HEK293T (cell line): ENCODE data around the gene MICU1.

Source experiments
- ARNT ChIP-seq: fragments of 450-650 bp; IDR thresholded peaks from 2 replicates; pipeline ENCODE4 v1.6.1; 2017; ENCODE audit warnings: mild to moderate bottlenecking
- ELF4 ChIP-seq: fragments of 450-650 bp; IDR thresholded peaks from 2 replicates; pipeline ENCODE4 v1.6.1; 2017; ENCODE audit warnings: antibody characterized with exemption
- FOXA1 ChIP-seq: fragments of 450-650 bp; IDR thresholded peaks from 2 replicates; pipeline ENCODE4 v1.6.1; 2016; ENCODE audit warnings: mild to moderate bottlenecking
- FOXK2 ChIP-seq: fragments of 450-650 bp; IDR thresholded peaks from 2 replicates; pipeline ENCODE4 v1.6.1; 2016; ENCODE audit warnings: mild to moderate bottlenecking
- FOXM1 ChIP-seq: fragments of 450-650 bp; IDR thresholded peaks from 2 replicates; pipeline ENCODE4 v1.6.1; 2017; ENCODE audit warnings: mild to moderate bottlenecking, borderline replicate concordance
- HDGF ChIP-seq: fragments of 450-650 bp; IDR thresholded peaks from 2 replicates; pipeline ENCODE4 v1.6.1; 2017; ENCODE audit warnings: antibody characterized with exemption, borderline replicate concordance
- NFRKB ChIP-seq: fragments of 450-650 bp; IDR thresholded peaks from 2 replicates; pipeline ENCODE4 v1.6.1; 2016; ENCODE audit warnings: mild to moderate bottlenecking, moderate library complexity
- SUZ12 ChIP-seq: fragments of 450-650 bp; IDR thresholded peaks from 2 replicates; pipeline ENCODE4 v1.6.1; 2016; ENCODE audit warnings: mild to moderate bottlenecking
- ZNF384 ChIP-seq: fragments of 450-650 bp; IDR thresholded peaks from 2 replicates; pipeline ENCODE4 v1.6.1; 2016

DNA sequence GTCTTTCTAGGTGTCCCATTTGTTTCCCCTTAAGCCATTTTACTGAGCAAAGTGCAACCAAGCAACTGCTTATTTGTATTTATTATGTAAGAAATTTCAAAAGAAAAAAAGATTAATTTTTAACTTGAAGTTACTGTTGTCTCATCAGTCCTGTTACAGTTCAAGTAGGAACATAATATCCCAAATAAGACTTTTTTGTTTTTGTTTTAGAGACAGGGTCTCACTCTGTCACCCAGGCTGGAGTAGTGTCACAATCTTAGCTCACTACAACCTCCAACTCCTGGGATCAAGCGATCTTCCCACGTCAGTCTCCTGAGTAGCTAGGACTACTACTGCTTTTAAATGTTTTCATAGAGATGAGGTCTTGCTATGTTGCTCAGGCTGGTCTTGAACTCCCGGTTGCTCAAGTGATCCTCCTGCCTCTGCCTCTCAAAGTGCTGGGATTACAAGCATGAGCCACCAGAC is 101.9 kb downstream of the MICU1 start:
- TF ChIP-seq FOXM1 (no peak), FOXK2 (no peak), ZNF384 (no peak), ARNT (no peak), SUZ12 (no peak), ELF4 (no peak), FOXA1 (no peak), HDGF (no peak), NFRKB (no peak)
